K562 (cell line): ENCODE results near the gene DIS3L2. TPM values are rescaled to one million over a fixed set of nuclear protein-coding genes. Genes with fewer than 3 reads are reported as not detected.
A peak's percentile ranks its signal among the peaks of the same experiment; 100 is the strongest.

ENCODE experiments used
- ATAC-seq: fragments of 200-7000 bp; cut with Tn5 transposase; 3 replicates; pipeline ENCODE4 v1.9.1; 2020; ENCODE audit warnings: moderate library complexity
- BruUV-seq: library from RNA; stranded (reverse); fragments of 400-500 nt; replicated peaks from 2 replicates; lab custom pipeline; 2021; lab: Mats Ljungman, UMichigan
- CTCF ChIA-PET: fragments of 300-600 bp; formaldehyde crosslinking; extraction: SDS; loops from one replicate; lab custom pipeline; 2021; ENCODE audit warnings: low intra/inter-chr PET ratio; lab: Yijun Ruan, JAX
- POLR2A ChIA-PET: fragments of 300-600, 350-650 bp; sonication (Branson Sonifier 250); formaldehyde crosslinking; extraction: SDS; loops from one replicate; lab custom pipeline; 2021; ENCODE audit warnings: antibody characterized with exemption, inconsistent platforms; lab: Yijun Ruan, JAX
- DNase-seq, 4 experiments: peaks; one replicate each; pipeline versions ENCODE4 v3.0.0 to v3.0.0-alpha.2; 2011 to 2018; ENCODE audit warnings: low spot score in 3 of 4, mixed read lengths in 3 of 4; ENCODE audit errors: extremely low read depth in 1 of 4
- FAIRE-seq: peaks from 2 replicates; lab custom pipeline; 2011; peaks lifted over from hg19 to GRCh38; lab: Jason Lieb, UNC
- H2AFZ ChIP-seq: 2 replicates; pipeline ENCODE4 v1.6.0; 2011; ENCODE audit warnings: low read depth, low read length, control low read depth, inconsistent platforms
- H3K27ac ChIP-seq: fragments of 200-600 bp; 3 replicates; pipeline ENCODE4 v1.8.0; 2011; ENCODE audit warnings: low read depth, mild to moderate bottlenecking, control low read depth, inconsistent platforms, low read length, moderate library complexity, mixed read lengths; ENCODE audit errors: extremely low read depth
- H3K27me3 ChIP-seq, 2 experiments: fragments of 300-600 bp in 1 of 2; 2 replicates in 1 of 2; 3 replicates in 1 of 2; pipeline versions ENCODE4 v1.6.0 to v1.8.0; 2011; ENCODE audit warnings: inconsistent platforms in 2 of 2, low read length in 2 of 2, mild to moderate bottlenecking in 1 of 2, mixed read lengths in 1 of 2, moderate library complexity in 1 of 2; ENCODE audit not compliant: control insufficient read depth in 2 of 2, insufficient read depth in 2 of 2
- H3K36me3 ChIP-seq: fragments of 300-600 bp; 3 replicates; pipeline ENCODE4 v1.8.0; 2011; ENCODE audit warnings: mild to moderate bottlenecking, low read length, inconsistent platforms; ENCODE audit not compliant: control insufficient read depth, insufficient read depth
- H3K4me1 ChIP-seq, 2 experiments: fragments of 200-600 bp in 1 of 2; replicated peaks in 1 of 2; 2 replicates in 1 of 2; 3 replicates in 1 of 2; pipeline versions ENCODE4 v1.5.1 to v1.8.0; 2011; ENCODE audit warnings: inconsistent platforms in 2 of 2, low read length in 2 of 2, mild to moderate bottlenecking in 1 of 2, mixed read lengths in 1 of 2, moderate library complexity in 1 of 2; ENCODE audit not compliant: control insufficient read depth in 2 of 2, insufficient read depth in 2 of 2
- H3K4me2 ChIP-seq: 2 replicates; pipeline ENCODE4 v1.6.1; 2011; ENCODE audit warnings: low read length, control low read depth, inconsistent platforms, mixed read lengths; ENCODE audit not compliant: insufficient read depth
- H3K4me3 ChIP-seq: fragments of 200-600 bp; sonication (generic), shearing (Covaris generic); 2 replicates; pipeline ENCODE4 v1.5.1; 2016; ENCODE audit warnings: control low read depth, inconsistent platforms
- H3K79me2 ChIP-seq: fragments of 200-600 bp; 3 replicates; pipeline ENCODE4 v1.8.0; 2011; ENCODE audit warnings: low read length, inconsistent platforms; ENCODE audit not compliant: control insufficient read depth, insufficient read depth
- H3K9ac ChIP-seq, 2 experiments: 2 replicates each; pipeline versions ENCODE4 v1.6.0 to v1.6.1; 2011; ENCODE audit warnings: low read depth in 2 of 2, low read length in 2 of 2, control low read depth in 1 of 2, inconsistent platforms in 1 of 2, mild to moderate bottlenecking in 1 of 2, mixed read lengths in 1 of 2; ENCODE audit not compliant: insufficient read depth in 1 of 2
- H3K9me1 ChIP-seq: one replicate; pipeline ENCODE4 v1.6.0; 2011; ENCODE audit warnings: inconsistent platforms, mild to moderate bottlenecking, low read length, moderate library complexity; ENCODE audit not compliant: control insufficient read depth, insufficient read depth
- H3K9me3 ChIP-seq: replicated peaks from 2 replicates; pipeline ENCODE4 v1.5.1; 2011; ENCODE audit warnings: low read depth, low read length, inconsistent platforms; ENCODE audit not compliant: control insufficient read depth, insufficient read depth
- H4K20me1 ChIP-seq: replicated peaks from 2 replicates; pipeline ENCODE4 v1.6.1; 2011; ENCODE audit warnings: low read length, inconsistent platforms, mixed read lengths; ENCODE audit not compliant: control insufficient read depth, insufficient read depth
- CTCF ChIP-seq, 3 experiments: IDR thresholded peaks in 2 of 3; conservative IDR thresholded peaks in 1 of 3; 2 replicates each; pipeline ENCODE4 v1.5.1; 2011 to 2012; ENCODE audit warnings: low read length in 3 of 3, mild to moderate bottlenecking in 3 of 3, control low read depth in 2 of 3, improper control_type of control experiment in 1 of 3, inconsistent platforms in 1 of 3, low read depth in 1 of 3, mixed read lengths in 1 of 3, moderate library complexity in 1 of 3; ENCODE audit not compliant: insufficient read depth in 2 of 3
- GMEB1 ChIP-seq: fragments of 250-450 bp; sonication (Bioruptor Pico); IDR thresholded peaks from 2 replicates; pipeline ENCODE4 v1.4.0; 2020; ENCODE audit warnings: mild to moderate bottlenecking
- ILK ChIP-seq: fragments of 450-650 bp; IDR thresholded peaks from 2 replicates; pipeline ENCODE4 v1.6.1; 2016; ENCODE audit warnings: missing genetic modification characterization, low read depth, mild to moderate bottlenecking, missing compliant biosample characterization, moderate library complexity, borderline replicate concordance
- SPI1 ChIP-seq: IDR thresholded peaks from 2 replicates; pipeline ENCODE4 v1.6.1; 2011; ENCODE audit warnings: low read depth, low read length, control low read depth, borderline replicate concordance
- TRIM24 ChIP-seq, 2 experiments: fragments of 450-650 bp; IDR thresholded peaks; 2 replicates each; pipeline ENCODE4 v1.6.1; 2016
- ZSCAN29 ChIP-seq: fragments of 450-650 bp; IDR thresholded peaks from 2 replicates; pipeline ENCODE4 v1.6.1; 2017
- WGBS: fragments of 100-300 bp; shearing (Covaris generic); methylation state at CpG from one replicate; pipeline ENCODE4 v1.1.6; 2016; ENCODE audit warnings: low coverage, mixed read lengths; ENCODE audit not compliant: insufficient coverage; ENCODE audit errors: missing lambda C conversion rate; 5-methylcytosine and 5-hydroxymethylcytosine counted together
- in situ Hi-C: fragments of 300-500 bp; cut with MboI; formaldehyde crosslinking; loops from 4 replicates; pipeline ENCODE4 v1.15.0; 2018; ENCODE audit warnings: inconsistent platforms, mixed read lengths
- intact Hi-C: fragments of 100-400 bp; cut with micrococcal nuclease; formaldehyde crosslinking; loops from 2 replicates; pipeline ENCODE4 v1.14.2; 2022
- polyA plus RNA-seq, 8 experiments: library from polyadenylated mRNA; depleted of rRNA in 4 of 8; stranded (reverse) in 5 of 8; unstranded in 3 of 8; fragments of >200 nt; fragmentation: Nextera tagmentation in 2 of 8; fragmentation: Illumina TruSeq in 1 of 8; extraction: Ambion mirVana in 2 of 8; extraction: Trizol in 1 of 8; gene quantifications; 2 replicates each; pipeline versions ENCODE4 v1.2.1 to v1.2.3, GENCODE V29; 2011 to 2014; ENCODE audit warnings: inconsistent platforms in 1 of 8, missing spikeins in 1 of 8
- total RNA-seq, 7 experiments: library from RNA; depleted of rRNA in 6 of 7; stranded (reverse); fragments of >200 nt in 6 of 7; fragmentation: Illumina TruSeq in 2 of 7; extraction: Trizol in 2 of 7; gene quantifications; 2 replicates each; pipeline versions ENCODE4 v1.2.1 to v1.2.3, GENCODE V29; 2011 to 2021; ENCODE audit warnings: low replicate concordance in 1 of 7

The DIS3L2 gene
- total and polyA plus RNA-seq, 9 of the 15 experiments (the other 6 are each of a cell fraction or from before 2014, with no cell fraction given) = 1.5 to 19.2 (median 11.2) TPM

GRCh38 chr2:232116852-232117251 lies 155.3 kb downstream of the DIS3L2 start:
- FAIRE-seq (no peak), DNase-seq (no peak), ATAC-seq (no peak)
- Histone ChIP-seq H4K20me1 (no peaks in the 10 kb centered on the region), H3K9me3 (no peaks in the 10 kb centered on the region), H3K79me2 (no peaks in the 10 kb centered on the region; the same call in 2 of the 3 replicates), H2AFZ (no peak overlapping the region), H3K27me3 (no peaks in the 10 kb centered on the region), H3K4me1 (no peaks in the 10 kb centered on the region), H3K27ac (no peak overlapping the region), H3K36me3 (no peaks in the 10 kb centered on the region), H3K9me1 (no peaks in the 10 kb centered on the region), H3K4me2 (no peak overlapping the region), H3K4me3 (no peak overlapping the region), H3K9ac (no peak overlapping the region)
- intact Hi-C loops = no loop called here
- no TSS peak for BruUV-seq
- TF ChIP-seq SPI1 = no peak
- no peak for TF ChIP-seq ZSCAN29
- TF ChIP-seq TRIM24 (IDR thresholded peaks at IDR 0.05) = no peak
- TF ChIP-seq GMEB1 (CRISPR knock-in tag) = no peak
- WGBS = 38% methylated on average over 3 of the region's 3 CpGs
- in situ Hi-C loops = loop anchor here (10.0 kb wide), 1 partner anchor 172 kb away; no protein-coding TSS in a partner anchor
- CTCF ChIA-PET = no interaction called here
- POLR2A ChIA-PET = interaction anchor here (0.5 kb wide), 1 partner anchor 637 kb away, joined by 3 read pairs; no protein-coding TSS in a partner anchor

GRCh38 chr2:232117413-232117812 lies 155.9 kb downstream of the DIS3L2 start:
- Histone ChIP-seq H3K4me3 (no peak overlapping the region), H3K36me3 (no peaks in the 10 kb centered on the region), H3K9me1 (no peaks in the 10 kb centered on the region), H3K27ac (no peak overlapping the region), H3K27me3 (no peaks in the 10 kb centered on the region), H4K20me1 (no peaks in the 10 kb centered on the region), H2AFZ (no peak overlapping the region), H3K4me1 (no peaks in the 10 kb centered on the region), H3K4me2 (no peak overlapping the region), H3K9ac (no peak overlapping the region), H3K79me2 (no peaks in the 10 kb centered on the region), H3K9me3 (no peaks in the 10 kb centered on the region)
- ATAC-seq (no peak), DNase-seq (no peak), FAIRE-seq (no peak)
- no TSS peak for BruUV-seq
- 83% methylated on average over 3 of the region's 3 CpGs for WGBS
- intact Hi-C loops = no loop called here
- in situ Hi-C loops = loop anchor here (10.0 kb wide), 1 partner anchor 173 kb away; no protein-coding TSS in a partner anchor
- ChIA-PET CTCF (no interaction called here), POLR2A (interaction anchor here (0.5 kb wide), 1 partner anchor 638 kb away, joined by 3 read pairs; no protein-coding TSS in a partner anchor)
- TF ChIP-seq CTCF (IDR thresholded peaks at IDR 0.05 in 2 of 3, conservative IDR thresholded peaks at IDR 0.05 in 1 of 3; ENCODE audit: insufficient read depth in 2 of 3, low read depth in 1 of 3, low read length in 3 of 3) (peak in 1 of 3 experiments; percentile 38; a peak in 1 of 6 replicates), ILK (tag) (no peak)
